ENCODE measurements around the gene PITX3.

Gene PITX3

GRCh38 chr10:102185272-102185671, 56.0 kb downstream of the PITX3 start:
- H3K4me3 ChIP-seq (ENCODE audit: low read depth, low read length): no peak overlapping the region
- no peak for TF ChIP-seq CTCF (IDR thresholded peaks at IDR 0.05; ENCODE audit: borderline replicate concordance, insufficient read depth, low read depth, low read length)

- no peak for TF ChIP-seq CTCF (IDR thresholded peaks at IDR 0.05; ENCODE audit: borderline replicate concordance, insufficient read depth, low read depth, low read length)
- no peak overlapping the region for H3K4me3 ChIP-seq (ENCODE audit: low read depth, low read length)
Observed at GRCh38 chr10:102184606-102185005, 56.7 kb downstream of the PITX3 start.

All from GM12875 (cell line).